Activated B cell treated with CpG ODN at 0.5 μM for 24 hours (primary cell): ENCODE data around the gene GDI1. TPM values are rescaled to one million over a fixed set of nuclear protein-coding genes. Genes with fewer than 3 reads are reported as not detected.

Experiments
- ATAC-seq: fragments of 200-7000 bp; cut with Tn5 transposase; one replicate; pipeline ENCODE4 v1.10.0; 2021; ENCODE audit warnings: low read depth, mild to moderate bottlenecking, moderate library complexity
- CTCF ChIA-PET: fragments of 350-600 bp; sonication (Branson Sonifier 250); formaldehyde crosslinking; loops from one replicate; lab custom pipeline; 2021; ENCODE audit warnings: antibody characterized with exemption; lab: Charles Lee
- POLR2A ChIA-PET: fragments of 350-600 bp; sonication (Branson Sonifier 250); formaldehyde crosslinking; loops from one replicate; lab custom pipeline; 2021; ENCODE audit warnings: antibody characterized with exemption; lab: Charles Lee
- DNase-seq: peaks from one replicate; pipeline ENCODE4 v3.0.0; 2022
- H3K27ac Mint-ChIP-seq: one replicate; pipeline ENCODE4 v1.8.0; 2020; ENCODE audit warnings: mixed read lengths
- H3K27me3 Mint-ChIP-seq: one replicate; pipeline ENCODE4 v1.8.0; 2021; ENCODE audit warnings: mixed read lengths
- H3K36me3 Mint-ChIP-seq: one replicate; pipeline ENCODE4 v1.8.0; 2021; ENCODE audit warnings: low read depth, mixed read lengths
- H3K4me1 Mint-ChIP-seq: one replicate; pipeline ENCODE4 v1.8.0; 2021; ENCODE audit warnings: mixed read lengths
- H3K4me3 Mint-ChIP-seq: one replicate; pipeline ENCODE4 v1.8.0; 2020; ENCODE audit warnings: mild to moderate bottlenecking, mixed read lengths
- H3K9me3 Mint-ChIP-seq: one replicate; pipeline ENCODE4 v1.8.0; 2020; ENCODE audit warnings: mixed read lengths
- intact Hi-C: fragments of 100-400 bp; cut with micrococcal nuclease; formaldehyde crosslinking; loops from one replicate; pipeline ENCODE4 v1.15.1; 2024
- total RNA-seq: library from RNA; stranded (reverse); gene quantifications from 2 replicates; pipeline ENCODE4 v1.2.3, GENCODE V29; 2022
- TF ChIP-seq, protein P1 (sequence below): fragments of 200-600 bp; IDR thresholded peaks from one replicate; pipeline ENCODE4 v1.8.0; 2022; ENCODE audit warnings: antibody characterized with exemption, mild to moderate bottlenecking

The GDI1 gene
- total RNA-seq, 1 donor from 2014 or later = 127 TPM

DNA sequence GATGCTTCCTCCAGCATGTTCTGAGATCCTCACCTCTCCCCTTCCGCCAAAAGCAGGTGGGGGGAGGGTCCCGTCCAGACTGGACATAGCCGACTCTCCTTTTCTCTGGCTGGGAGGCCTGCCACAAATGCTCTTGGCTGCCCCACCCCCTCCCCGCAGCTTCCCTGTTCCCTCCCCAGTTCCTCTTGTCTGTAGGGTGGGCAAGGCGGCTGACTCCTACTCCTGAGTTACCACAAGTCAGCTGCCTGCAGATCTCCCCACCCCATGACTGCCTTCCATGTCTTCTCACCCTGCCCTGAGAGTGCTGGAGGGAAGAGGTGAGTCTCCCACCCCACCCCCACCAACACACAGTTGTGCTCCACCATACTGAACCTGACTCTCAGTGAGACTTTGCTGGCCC, 5.6 kb upstream of the GDI1 start:
- Mint-ChIP-seq H3K27me3 (no peaks in the 10 kb centered on the region), H3K27ac (no peak overlapping the region), H3K9me3 (no peaks in the 10 kb centered on the region), H3K4me3 (peak overlapping the region; percentile 4), H3K36me3 (peaks cover 28% of the 10 kb centered on the region), H3K4me1 (peaks cover 29% of the 10 kb centered on the region)
- POLR2A ChIA-PET = no interaction called here
- ATAC-seq = no peak
- DNase-seq = no peak
- TF ChIP-seq, protein P1, sequence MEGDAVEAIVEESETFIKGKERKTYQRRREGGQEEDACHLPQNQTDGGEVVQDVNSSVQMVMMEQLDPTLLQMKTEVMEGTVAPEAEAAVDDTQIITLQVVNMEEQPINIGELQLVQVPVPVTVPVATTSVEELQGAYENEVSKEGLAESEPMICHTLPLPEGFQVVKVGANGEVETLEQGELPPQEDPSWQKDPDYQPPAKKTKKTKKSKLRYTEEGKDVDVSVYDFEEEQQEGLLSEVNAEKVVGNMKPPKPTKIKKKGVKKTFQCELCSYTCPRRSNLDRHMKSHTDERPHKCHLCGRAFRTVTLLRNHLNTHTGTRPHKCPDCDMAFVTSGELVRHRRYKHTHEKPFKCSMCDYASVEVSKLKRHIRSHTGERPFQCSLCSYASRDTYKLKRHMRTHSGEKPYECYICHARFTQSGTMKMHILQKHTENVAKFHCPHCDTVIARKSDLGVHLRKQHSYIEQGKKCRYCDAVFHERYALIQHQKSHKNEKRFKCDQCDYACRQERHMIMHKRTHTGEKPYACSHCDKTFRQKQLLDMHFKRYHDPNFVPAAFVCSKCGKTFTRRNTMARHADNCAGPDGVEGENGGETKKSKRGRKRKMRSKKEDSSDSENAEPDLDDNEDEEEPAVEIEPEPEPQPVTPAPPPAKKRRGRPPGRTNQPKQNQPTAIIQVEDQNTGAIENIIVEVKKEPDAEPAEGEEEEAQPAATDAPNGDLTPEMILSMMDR = no peak
- CTCF ChIA-PET = no interaction called here
- intact Hi-C loops = no loop called here

DNA sequence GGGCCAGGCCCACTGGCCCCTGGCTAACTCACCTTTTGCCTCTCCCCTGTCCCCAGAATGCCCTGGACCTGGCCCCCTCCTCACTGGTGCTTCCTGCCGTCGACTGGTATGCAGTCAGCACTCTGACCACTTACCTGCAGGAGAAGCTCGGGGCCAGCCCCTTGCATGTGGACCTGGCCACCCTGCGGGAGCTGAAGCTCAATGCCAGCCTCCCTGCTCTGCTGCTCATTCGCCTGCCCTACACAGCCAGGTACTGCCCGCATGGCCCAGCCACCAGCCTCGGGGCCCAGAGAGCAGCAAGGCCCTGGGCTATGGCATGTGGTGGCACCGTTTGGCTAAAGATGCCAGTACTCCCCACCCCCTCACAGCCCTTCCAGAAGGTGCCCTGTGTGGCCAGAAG, 4.7 kb upstream of the GDI1 start:
- intact Hi-C loops = no loop called here
- Mint-ChIP-seq H3K27me3 (no peaks in the 10 kb centered on the region), H3K27ac (no peak overlapping the region), H3K36me3 (peaks cover 29% of the 10 kb centered on the region), H3K4me3 (no peak overlapping the region), H3K9me3 (no peaks in the 10 kb centered on the region), H3K4me1 (peaks cover 30% of the 10 kb centered on the region)
- POLR2A ChIA-PET = no interaction called here
- CTCF ChIA-PET = no interaction called here
- TF ChIP-seq, protein P1 = no peak
- DNase-seq (no peak), ATAC-seq (no peak)

DNA sequence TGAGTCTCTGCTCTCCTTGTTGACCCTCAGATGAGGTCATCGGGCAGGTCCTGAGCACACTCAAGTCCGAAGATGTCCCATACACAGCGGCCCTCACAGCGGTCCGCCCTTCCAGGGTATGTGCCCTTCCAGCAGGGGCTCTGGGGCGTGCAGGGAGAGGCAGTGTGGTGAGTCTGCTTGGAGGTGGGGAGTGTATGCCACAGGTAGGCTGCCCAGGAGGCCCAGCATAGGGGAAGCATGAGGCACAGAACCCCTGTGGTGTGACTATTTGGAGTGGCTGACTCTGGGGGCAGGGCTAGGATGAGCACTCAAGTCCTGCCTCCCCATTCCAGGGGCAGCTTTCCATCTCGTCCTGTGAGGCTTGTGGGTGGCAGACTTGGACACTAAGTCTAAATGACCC, 3.3 kb upstream of the GDI1 start:
- Mint-ChIP-seq H3K27me3 (no peaks in the 10 kb centered on the region), H3K4me1 (peaks cover 37% of the 10 kb centered on the region), H3K9me3 (no peaks in the 10 kb centered on the region), H3K27ac (no peak overlapping the region), H3K36me3 (peaks cover 31% of the 10 kb centered on the region), H3K4me3 (no peak overlapping the region)
- ChIA-PET POLR2A (no interaction called here), CTCF (no interaction called here)
- intact Hi-C loops = no loop called here
- no peak for ATAC-seq
- no peak for DNase-seq
- TF ChIP-seq, protein P1 = no peak

DNA sequence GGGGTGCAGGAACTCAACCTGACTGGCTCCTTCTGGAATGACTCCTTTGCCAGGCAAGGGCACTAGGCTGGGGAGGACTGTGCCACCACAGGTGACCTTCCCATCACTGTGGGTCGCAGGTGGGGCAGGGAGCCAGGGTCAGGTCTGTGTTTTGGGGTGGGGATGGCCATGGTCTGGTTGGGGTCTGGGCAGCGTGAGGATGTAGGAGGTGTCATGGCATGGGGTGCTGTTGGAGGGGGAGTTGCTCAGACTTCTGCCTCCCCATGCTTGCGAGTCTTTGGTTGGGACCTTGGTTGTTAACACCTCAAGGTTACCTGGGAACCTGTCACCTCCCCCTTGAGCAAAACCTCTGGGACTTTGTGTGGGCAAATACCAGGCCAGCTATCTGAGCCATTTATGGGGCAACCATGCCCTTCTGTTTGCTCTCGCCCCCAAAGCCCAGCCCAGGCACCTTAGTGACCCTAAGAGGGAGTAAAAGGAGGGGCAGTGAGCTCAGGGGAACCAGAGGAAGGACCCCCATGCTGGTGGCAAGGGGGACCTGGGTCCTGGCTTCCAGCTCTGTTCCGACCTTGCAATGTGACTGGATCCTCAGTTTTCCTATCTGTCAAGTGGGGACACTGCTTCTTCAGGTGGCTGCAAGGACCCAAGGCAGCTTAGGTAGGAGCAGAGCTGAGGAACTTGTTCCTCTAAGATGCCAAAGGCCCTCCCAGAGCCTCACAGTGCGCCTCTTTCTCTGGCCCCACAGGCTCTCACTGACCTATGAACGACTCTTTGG, 2.4 kb upstream of the GDI1 start:
- peaks cover 34% of the 10 kb centered on the region for H3K4me1 Mint-ChIP-seq
- H3K4me3 Mint-ChIP-seq = no peak overlapping the region
- ChIA-PET CTCF (no interaction called here), POLR2A (no interaction called here)
- H3K36me3 Mint-ChIP-seq = peaks cover 34% of the 10 kb centered on the region
- DNase-seq (no peak), ATAC-seq (no peak)
- H3K27me3 Mint-ChIP-seq = no peaks in the 10 kb centered on the region
- intact Hi-C loops = loop anchor here (5.0 kb wide), 1 partner anchor 37 kb away; the partner anchor contains the start of gene RPL10
- TF ChIP-seq, protein P1 = no peak
- no peak overlapping the region for H3K27ac Mint-ChIP-seq
- H3K9me3 Mint-ChIP-seq = no peaks in the 10 kb centered on the region

DNA sequence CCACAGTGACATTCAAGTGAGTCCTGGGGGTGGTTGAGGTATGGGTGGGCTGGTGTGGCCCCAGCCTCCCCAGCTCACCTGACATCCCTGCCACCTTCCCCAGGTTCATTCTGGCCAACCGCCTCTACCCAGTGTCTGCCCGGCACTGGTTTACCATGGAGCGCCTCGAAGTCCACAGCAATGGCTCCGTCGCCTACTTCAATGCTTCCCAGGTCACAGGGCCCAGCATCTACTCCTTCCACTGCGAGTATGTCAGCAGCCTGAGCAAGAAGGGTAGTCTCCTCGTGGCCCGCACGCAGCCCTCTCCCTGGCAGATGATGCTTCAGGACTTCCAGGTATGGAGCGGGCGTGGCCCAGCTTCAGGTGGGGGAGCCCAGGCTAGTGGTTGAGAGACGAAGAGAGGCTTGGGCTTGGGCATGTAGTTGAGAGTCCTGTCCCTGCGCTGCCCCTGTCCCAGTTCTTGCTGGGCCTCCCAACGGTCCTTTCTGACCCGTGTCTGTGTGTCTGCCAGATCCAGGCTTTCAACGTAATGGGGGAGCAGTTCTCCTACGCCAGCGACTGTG, 1.7 kb upstream of the GDI1 start:
- Mint-ChIP-seq H3K36me3 (peaks cover 38% of the 10 kb centered on the region), H3K9me3 (no peaks in the 10 kb centered on the region), H3K4me3 (no peak overlapping the region), H3K4me1 (peaks cover 32% of the 10 kb centered on the region), H3K27ac (peak overlapping the region; percentile 7), H3K27me3 (no peaks in the 10 kb centered on the region)
- intact Hi-C loops = loop anchor here (5.0 kb wide), 1 partner anchor 38 kb away; the partner anchor contains the start of gene RPL10
- DNase-seq (no peak), ATAC-seq (no peak)
- POLR2A ChIA-PET = interaction anchor here (1.1 kb wide), 2 partner anchors 10 to 37 kb away, joined by 3 to 5 read pairs; partner anchors contain the start of gene RPL10
- TF ChIP-seq, protein P1 = no peak
- CTCF ChIA-PET = no interaction called here
